Stomach (tissue), 9 donors: Measurements from ENCODE around the gene REPS1. TPM values are rescaled to one million over a fixed set of nuclear protein-coding genes. Genes with fewer than 3 reads are reported as not detected.

ENCODE experiments used
- DNase-seq, 2 donors: peaks; one replicate each; pipeline versions ENCODE4 v3.0.0 to v3.0.0-alpha.2; 2013 to 2019
- H3K27ac ChIP-seq, 5 donors: fragments of 200-600 bp in 4 of 5; sonication (generic) in 4 of 5; one replicate each; pipeline ENCODE4 v1.5.1; 2013 to 2019; ENCODE audit warnings: mild to moderate bottlenecking in 1 of 5, moderate library complexity in 1 of 5
- H3K27me3 ChIP-seq, 3 donors: fragments of 200-600 bp; sonication (generic); one replicate each; pipeline ENCODE4 v1.5.1; 2017 to 2019; ENCODE audit warnings: mixed run types in 1 of 3
- H3K36me3 ChIP-seq, 4 donors: fragments of 200-600 bp; sonication (generic); 1 replicate in 3 of 4; 2 replicates in 1 of 4; pipeline ENCODE4 v1.5.1; 2016 to 2019
- H3K4me1 ChIP-seq, 4 donors: fragments of 200-600 bp; sonication (generic); one replicate each; pipeline ENCODE4 v1.5.1; 2016 to 2019
- H3K4me3 ChIP-seq, 4 donors: fragments of 200-600 bp; sonication (generic) in 3 of 4; one replicate each; pipeline ENCODE4 v1.5.1; 2016 to 2019; ENCODE audit warnings: mild to moderate bottlenecking in 1 of 4
- H3K9me3 ChIP-seq, 4 donors: fragments of 200-600 bp; sonication (generic); one replicate each; pipeline ENCODE4 v1.5.1; 2016 to 2019
- CTCF ChIP-seq, 7 experiments: fragments of 450-650 bp in 4 of 7; fragments of 200-600 bp in 3 of 7; sonication (generic) in 3 of 7; IDR thresholded peaks; one replicate each; pipeline ENCODE4 v1.5.1; 2016 to 2019; ENCODE audit warnings: antibody characterized with exemption in 7 of 7, control low read depth in 2 of 7, mild to moderate bottlenecking in 1 of 7
- EP300 ChIP-seq: sonication (generic); formaldehyde crosslinking; IDR thresholded peaks from one replicate; pipeline ENCODE4 v1.6.1; 2017; ENCODE audit warnings: antibody characterized with exemption
- POLR2A ChIP-seq, 4 donors: fragments of 450-650 bp; IDR thresholded peaks; one replicate each; pipeline ENCODE4 v1.6.1; 2016; ENCODE audit warnings: antibody characterized with exemption in 4 of 4, control low read depth in 2 of 4, mild to moderate bottlenecking in 1 of 4, moderate library complexity in 1 of 4
- POLR2AphosphoS5 ChIP-seq, 3 donors: sonication (generic); formaldehyde crosslinking; IDR thresholded peaks; one replicate each; pipeline ENCODE4 v1.6.1; 2016; ENCODE audit warnings: antibody characterized with exemption in 3 of 3
- WGBS, 5 donors: extraction: QIAGEN DNeasy Blood & Tissue Kit in 3 of 5; methylation state at CpG; one replicate each; pipeline versions ENCODE4 v1.1.5 to v1.1.7; 2013 to 2018; 5-methylcytosine and 5-hydroxymethylcytosine counted together
- intact Hi-C: fragments of 100-400 bp; cut with DNase I; formaldehyde crosslinking; loops from one replicate; pipeline ENCODE4 v1.15.1; 2023; ENCODE audit warnings: low total_unique reads
- polyA plus RNA-seq, 3 donors: library from polyadenylated mRNA; stranded (reverse); fragments of 200-250 nt; gene quantifications; one replicate each; pipeline ENCODE4 v1.2.3, GENCODE V29; 2013
- total RNA-seq, 5 donors: library from RNA; depleted of rRNA; stranded (reverse); fragments of >200 nt; gene quantifications; one replicate each; pipeline versions ENCODE4 v1.1.0 to v1.2.3, GENCODE V29; 2014 to 2016
- donor health status: healthy with polysubstance abuse.
- donor health status: Bipolar disorder and iron deficiency.
- donor health status: healthy.

Gene REPS1
- total and polyA plus RNA-seq, 8 donors: 11.8 to 85.4 (median 41.6) TPM

- H3K36me3 ChIP-seq: no peaks in the 10 kb centered on the region
- peaks cover 0 to 8% (median 0%) of the 10 kb centered on the region in 4 donors for H3K4me1 ChIP-seq
- H3K4me3 ChIP-seq: no peak overlapping the region
- intact Hi-C loops: no loop called here
- 69 to 81% (median 77%) methylated on average over 8 of the region's 8 CpGs for WGBS, 5 donors
- no peak for DNase-seq
- no peaks in the 10 kb centered on the region for H3K9me3 ChIP-seq
- H3K27ac ChIP-seq: no peak overlapping the region
- no peak for TF ChIP-seq POLR2A (IDR thresholded peaks at IDR 0.05)
- TF ChIP-seq CTCF (IDR thresholded peaks at IDR 0.05): no peak
- TF ChIP-seq EP300: no peak
- TF ChIP-seq POLR2AphosphoS5 (IDR thresholded peaks at IDR 0.05): no peak
- H3K27me3 ChIP-seq: no peaks in the 10 kb centered on the region
Measured at GRCh38 chr6:138862456-138862855, 125.6 kb downstream of the REPS1 start.

GRCh38 chr6:138857775-138858174 is 130.3 kb downstream of the REPS1 start:
- no peak for DNase-seq
- TF ChIP-seq POLR2AphosphoS5 (IDR thresholded peaks at IDR 0.05) (no peak), CTCF (IDR thresholded peaks at IDR 0.05) (no peak), EP300 (no peak), POLR2A (IDR thresholded peaks at IDR 0.05) (no peak)
- Histone ChIP-seq H3K9me3 (no peaks in the 10 kb centered on the region), H3K36me3 (no peaks in the 10 kb centered on the region), H3K27me3 (no peaks in the 10 kb centered on the region), H3K27ac (no peak overlapping the region), H3K4me1 (no peaks in the 10 kb centered on the region), H3K4me3 (no peak overlapping the region)
- WGBS, 5 donors: 64 to 80% (median 66%) methylated on average over 10 of the region's 10 CpGs
- intact Hi-C loops: no loop called here

- Histone ChIP-seq H3K4me3 (no peak overlapping the region), H3K4me1 (no peaks in the 10 kb centered on the region), H3K9me3 (no peaks in the 10 kb centered on the region), H3K27ac (no peak overlapping the region), H3K27me3 (no peaks in the 10 kb centered on the region), H3K36me3 (no peaks in the 10 kb centered on the region)
- DNase-seq: no peak
- WGBS, 5 donors: 78 to 90% (median 87%) methylated on average over 6 of the region's 6 CpGs
- TF ChIP-seq POLR2A (IDR thresholded peaks at IDR 0.05) (no peak), POLR2AphosphoS5 (IDR thresholded peaks at IDR 0.05) (no peak), CTCF (IDR thresholded peaks at IDR 0.05) (no peak), EP300 (no peak)
- intact Hi-C loops: no loop called here
Measured at GRCh38 chr6:138856654-138857053, 131.4 kb downstream of the REPS1 start.

Other genes with a start within 250 kb of the REPS1 start
- 10 to 100 TPM in 3 of 5 donors, 1 to 10 TPM in 1, under 1 TPM in 1; 0.58 to 39.3 (median 22.0) TPM for gene CCDC28A, start 214.5 kb downstream of the REPS1 start, total RNA-seq
- 10 to 100 TPM; 29.5 to 51.9 (median 35.9) TPM for gene CCDC28A, start 214.5 kb downstream of the REPS1 start, polyA plus RNA-seq
- under 1 TPM in 1 of 5 donors, not detected in 4; 0.18 TPM for gene ECT2L, start 192.2 kb downstream of the REPS1 start, total RNA-seq
- under 1 TPM in 1 of 3 donors, not detected in 2; 0.08 TPM for gene ECT2L, start 192.2 kb downstream of the REPS1 start, polyA plus RNA-seq
- 10 to 100 TPM in 3 of 5 donors, not detected in 2; 16.2 to 35.0 (median 18.3) TPM for gene ABRACL, start 40.5 kb upstream of the REPS1 start, total RNA-seq
- 10 to 100 TPM; 46.3 to 99.9 (median 85.0) TPM for gene ABRACL, start 40.5 kb upstream of the REPS1 start, polyA plus RNA-seq
- 10 to 100 TPM; 24.5 to 52.1 (median 37.7) TPM for gene HECA, start 146.8 kb upstream of the REPS1 start, total RNA-seq
- gene HECA, start 146.8 kb upstream of the REPS1 start, polyA plus RNA-seq: 10 to 100 TPM in 1 of 3 donors, 1 to 10 TPM in 2; 7.6 to 12.8 (median 8.3) TPM